Skeletal muscle tissue (tissue), 4 donors: ENCODE results near the gene BAG5. TPM values are rescaled to one million over a fixed set of nuclear protein-coding genes. Genes with fewer than 3 reads are reported as not detected.

ENCODE experiments used
- H3K27ac ChIP-seq: one replicate; pipeline ENCODE4 v1.7.0; 2013; ENCODE audit warnings: mild to moderate bottlenecking, low read depth, low read length, inconsistent platforms
- H3K27me3 ChIP-seq, 3 donors: one replicate each; pipeline ENCODE4 v1.7.0; 2013; ENCODE audit warnings: low read length in 3 of 3; ENCODE audit not compliant: control insufficient read depth in 3 of 3, insufficient read depth in 3 of 3
- H3K36me3 ChIP-seq, 3 donors: one replicate each; pipeline ENCODE4 v1.7.0; 2013; ENCODE audit warnings: low read length in 3 of 3; ENCODE audit not compliant: control insufficient read depth in 3 of 3, insufficient read depth in 3 of 3
- H3K4me1 ChIP-seq, 3 donors: one replicate each; pipeline ENCODE4 v1.7.0; 2013; ENCODE audit warnings: low read length in 3 of 3, mild to moderate bottlenecking in 3 of 3; ENCODE audit not compliant: control insufficient read depth in 3 of 3, insufficient read depth in 3 of 3
- H3K4me3 ChIP-seq, 3 donors: one replicate each; pipeline ENCODE4 v1.7.0; 2013; ENCODE audit warnings: low read length in 3 of 3
- H3K9ac ChIP-seq, 3 donors: one replicate each; pipeline ENCODE4 v1.7.0; 2013; ENCODE audit warnings: low read length in 3 of 3, mild to moderate bottlenecking in 3 of 3, moderate library complexity in 2 of 3, low read depth in 1 of 3
- H3K9me3 ChIP-seq, 3 donors: one replicate each; pipeline ENCODE4 v1.7.0; 2013; ENCODE audit warnings: low read length in 3 of 3; ENCODE audit not compliant: control insufficient read depth in 3 of 3
- total RNA-seq: library from RNA; depleted of rRNA; stranded (reverse); fragments of >200 nt; gene quantifications from one replicate; pipeline ENCODE4 v1.2.3, GENCODE V29; 2014
- donor health status: Osteomylitis.

BAG5 gene
- total RNA-seq, 1 donor from 2014 or later, result 16.7 TPM

GRCh38 chr14:103593577-103593976, 31.1 kb upstream of the BAG5 start:
- H3K27ac ChIP-seq, result no peak overlapping the region
- peaks cover 0 to 2% (median 2%) of the 10 kb centered on the region in 3 donors for H3K4me1 ChIP-seq
- no peaks in the 10 kb centered on the region for H3K9me3 ChIP-seq
- no peak overlapping the region for H3K9ac ChIP-seq
- H3K4me3 ChIP-seq, result no peak overlapping the region
- peaks cover 3 to 11% (median 4%) of the 10 kb centered on the region in 3 donors for H3K36me3 ChIP-seq
- H3K27me3 ChIP-seq, result no peaks in the 10 kb centered on the region

DNA sequence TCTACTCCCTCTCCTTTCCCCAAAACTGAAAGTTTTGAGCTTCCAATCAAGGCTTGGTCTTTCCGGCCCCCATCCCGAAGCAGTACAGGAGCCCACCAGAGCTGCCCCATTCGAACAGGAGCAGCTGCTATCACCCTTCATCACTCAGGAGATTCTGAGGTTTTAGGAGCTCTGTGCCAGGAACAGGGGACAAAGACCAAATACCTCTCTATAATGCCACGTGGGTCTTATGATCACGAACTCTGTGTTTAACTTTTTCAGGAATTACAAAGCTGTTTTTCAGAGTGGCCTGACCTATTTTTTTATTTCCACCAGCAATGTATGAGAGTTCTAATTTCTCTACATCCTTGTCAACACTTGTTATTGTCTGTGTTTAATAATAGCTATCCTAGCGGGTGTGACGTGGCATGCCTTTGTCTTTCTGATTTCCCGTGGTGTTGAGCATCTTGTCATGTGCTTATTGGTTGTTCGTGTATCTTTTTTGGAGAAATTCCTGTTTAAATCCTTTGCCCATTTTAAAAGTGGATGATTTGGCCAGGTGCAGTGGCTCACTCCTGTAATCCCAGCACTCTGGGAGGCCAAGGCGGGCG, 22.0 kb upstream of the BAG5 start:
- H3K36me3 ChIP-seq, result peaks cover 3 to 13% (median 7%) of the 10 kb centered on the region in 3 donors
- no peak overlapping the region for H3K27ac ChIP-seq
- H3K27me3 ChIP-seq, result no peaks in the 10 kb centered on the region
- no peak overlapping the region for H3K4me3 ChIP-seq
- H3K9me3 ChIP-seq, result no peaks in the 10 kb centered on the region
- H3K9ac ChIP-seq, result no peak overlapping the region
- H3K4me1 ChIP-seq, result no peaks in the 10 kb centered on the region

DNA sequence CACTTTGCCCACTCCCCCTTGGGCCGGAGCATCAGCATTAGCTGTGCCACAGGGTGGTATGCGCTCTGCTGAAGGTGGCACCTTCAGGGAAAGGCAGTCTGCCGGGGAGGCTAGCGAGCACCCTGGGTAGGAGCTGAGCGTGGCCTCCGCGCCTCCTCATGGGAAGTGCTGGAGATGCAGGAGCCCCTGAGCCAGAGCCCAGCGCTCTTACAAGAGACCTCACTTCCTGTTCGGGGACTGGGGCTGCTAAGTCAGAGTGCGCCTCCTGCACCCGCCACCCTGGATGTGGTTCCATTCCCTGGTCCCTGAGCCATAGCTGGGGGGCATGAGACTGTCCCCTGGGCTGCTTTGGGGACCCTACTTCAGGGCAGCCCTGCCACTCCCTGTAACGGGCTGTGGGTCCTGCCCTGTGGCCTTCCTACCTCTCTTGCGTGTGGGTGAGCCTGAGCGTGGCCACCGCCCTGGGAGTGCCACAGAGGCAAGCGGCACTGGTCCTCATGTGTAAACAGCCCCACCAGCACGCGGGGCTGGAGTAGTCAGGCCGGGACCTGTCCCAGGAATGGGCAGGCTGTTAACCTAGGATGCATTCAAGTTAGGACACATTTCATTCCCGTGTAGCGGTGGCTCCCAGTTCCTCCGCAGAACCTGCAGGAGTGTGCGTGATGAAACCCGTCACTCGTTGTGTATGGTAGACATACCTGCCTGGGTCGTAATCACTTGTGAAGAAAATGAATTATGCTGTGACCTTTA, 19.7 kb upstream of the BAG5 start:
- H3K27ac ChIP-seq, result no peak overlapping the region
- peaks cover 9 to 21% (median 19%) of the 10 kb centered on the region in 3 donors for H3K36me3 ChIP-seq

GRCh38 chr14:103581206-103581605, 18.7 kb upstream of the BAG5 start:
- peaks cover 9 to 21% (median 19%) of the 10 kb centered on the region in 3 donors for H3K36me3 ChIP-seq

More for the DNA sequence above, 19.7 kb upstream of the BAG5 start:
- no peak overlapping the region for H3K4me3 ChIP-seq
- peaks cover 0 to 3% (median 2%) of the 10 kb centered on the region in 3 donors for H3K4me1 ChIP-seq
- H3K9ac ChIP-seq, result no peak overlapping the region
- no peaks in the 10 kb centered on the region for H3K9me3 ChIP-seq
- no peaks in the 10 kb centered on the region for H3K27me3 ChIP-seq

DNA sequence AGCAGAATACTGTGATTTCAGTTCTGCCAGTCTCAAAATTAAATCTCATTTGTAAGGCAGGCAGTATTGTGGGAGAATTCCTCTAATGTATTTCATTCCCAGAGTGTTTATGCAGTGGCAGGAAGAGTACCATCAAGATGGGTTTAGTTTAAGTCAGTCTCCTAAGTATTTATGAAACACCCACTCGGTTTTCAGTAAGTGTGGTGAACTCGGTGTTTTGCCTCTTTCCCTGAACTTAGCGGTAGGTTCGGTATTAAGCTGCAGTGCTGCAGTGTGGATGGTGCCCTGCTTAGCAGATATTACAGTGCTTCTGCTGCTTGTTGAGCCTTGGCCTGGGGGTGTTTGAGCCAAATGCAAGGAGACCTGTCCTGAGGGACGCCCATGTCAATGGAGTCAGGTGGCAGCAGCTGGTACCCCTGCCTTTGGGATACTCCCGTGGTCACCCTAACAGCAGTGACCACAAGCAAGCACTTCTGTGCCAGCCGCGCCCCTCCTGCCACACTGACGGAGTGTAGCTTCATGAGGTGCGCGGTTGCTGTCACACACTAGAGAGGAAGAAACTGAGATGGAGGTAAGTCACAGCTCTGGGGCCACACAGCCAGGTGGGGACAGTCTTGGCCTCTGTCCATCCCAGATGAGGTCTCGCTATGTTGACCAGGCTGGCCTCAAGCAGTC, 16.1 kb upstream of the BAG5 start:
- H3K9me3 ChIP-seq, result no peaks in the 10 kb centered on the region
- H3K9ac ChIP-seq, result no peak overlapping the region
- no peaks in the 10 kb centered on the region for H3K27me3 ChIP-seq
- no peak overlapping the region for H3K27ac ChIP-seq
- no peak overlapping the region for H3K4me3 ChIP-seq
- H3K36me3 ChIP-seq, result peaks cover 22 to 36% (median 30%) of the 10 kb centered on the region in 3 donors
- peaks cover 12 to 20% (median 16%) of the 10 kb centered on the region in 3 donors for H3K4me1 ChIP-seq

More at GRCh38 chr14:103581206-103581605, 18.7 kb upstream of the BAG5 start:
- no peaks in the 10 kb centered on the region for H3K9me3 ChIP-seq
- H3K27me3 ChIP-seq, result no peaks in the 10 kb centered on the region
- no peak overlapping the region for H3K9ac ChIP-seq
- H3K4me1 ChIP-seq, result peaks cover 6 to 11% (median 9%) of the 10 kb centered on the region in 3 donors
- H3K4me3 ChIP-seq, result no peak overlapping the region
- no peak overlapping the region for H3K27ac ChIP-seq

GRCh38 chr14:103576371-103577024, 14.0 kb upstream of the BAG5 start:
- Histone ChIP-seq H3K27me3 (no peaks in the 10 kb centered on the region), H3K4me1 (peaks cover 12 to 20% (median 16%) of the 10 kb centered on the region in 3 donors), H3K36me3 (peaks cover 22 to 26% (median 24%) of the 10 kb centered on the region in 3 donors), H3K4me3 (no peak overlapping the region), H3K9me3 (no peaks in the 10 kb centered on the region), H3K27ac (peak overlapping the region; percentile 40), H3K9ac (peak overlapping the region in 1 of 3 donors; percentile 69)

DNA sequence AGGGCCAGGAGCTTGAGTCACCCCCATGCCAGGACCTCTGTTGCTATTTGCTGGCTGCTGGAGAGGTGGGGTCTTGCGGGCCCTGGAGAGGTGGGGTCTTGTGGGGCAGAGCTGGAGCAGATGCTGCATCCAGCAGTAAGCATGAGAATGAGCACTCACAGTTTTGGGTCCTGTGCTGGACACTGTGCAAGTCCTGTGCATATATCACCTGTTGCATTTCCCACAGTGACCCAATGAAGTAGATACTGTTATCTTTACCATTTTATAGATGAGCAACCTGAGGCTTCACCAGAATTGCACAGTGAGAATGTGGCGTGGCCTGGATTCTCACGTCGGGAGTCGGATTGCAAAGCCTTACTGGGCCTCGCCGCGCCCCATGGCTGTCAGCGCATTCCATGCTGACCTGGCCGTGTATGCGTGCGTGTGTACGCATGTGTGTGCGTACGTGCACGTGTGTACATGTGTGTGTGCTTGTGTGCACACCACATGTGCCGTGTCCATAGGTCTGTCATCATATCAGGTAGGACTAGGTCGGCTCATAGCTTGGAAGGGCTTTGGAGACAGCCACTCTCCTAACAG, 12.3 kb upstream of the BAG5 start:
- no peak overlapping the region for H3K4me3 ChIP-seq
- H3K4me1 ChIP-seq, result peaks cover 12 to 20% (median 16%) of the 10 kb centered on the region in 3 donors
- no peaks in the 10 kb centered on the region for H3K27me3 ChIP-seq
- H3K9me3 ChIP-seq, result no peaks in the 10 kb centered on the region
- H3K9ac ChIP-seq, result no peak overlapping the region
- H3K36me3 ChIP-seq, result peaks cover 22 to 23% (median 23%) of the 10 kb centered on the region in 3 donors
- no peak overlapping the region for H3K27ac ChIP-seq

DNA sequence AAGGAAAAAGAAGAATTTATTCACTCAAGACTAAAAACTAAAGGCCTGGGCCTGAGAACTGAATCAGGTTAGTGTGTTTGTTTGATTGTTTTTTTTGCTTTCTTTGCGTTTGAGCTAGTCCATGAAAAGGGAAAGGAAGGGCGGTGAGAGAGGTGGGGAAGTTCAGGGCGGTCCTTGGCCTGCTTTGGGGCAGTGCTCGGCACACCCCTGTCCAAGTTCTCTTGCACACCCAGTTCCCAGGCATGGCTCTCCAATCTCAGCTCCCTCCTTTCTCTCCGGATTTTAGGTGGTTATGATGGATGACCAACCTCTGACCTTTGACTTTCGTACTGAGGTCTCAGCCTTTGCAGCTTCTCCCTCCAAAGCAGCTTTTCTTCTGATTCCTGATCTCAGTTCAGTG, 11.6 kb upstream of the BAG5 start:
- no peak overlapping the region for H3K9ac ChIP-seq
- H3K9me3 ChIP-seq, result no peaks in the 10 kb centered on the region
- H3K27ac ChIP-seq, result no peak overlapping the region
- H3K36me3 ChIP-seq, result peaks cover 22 to 23% (median 23%) of the 10 kb centered on the region in 3 donors
- peaks cover 12 to 20% (median 16%) of the 10 kb centered on the region in 3 donors for H3K4me1 ChIP-seq
- H3K4me3 ChIP-seq, result no peak overlapping the region
- no peaks in the 10 kb centered on the region for H3K27me3 ChIP-seq

DNA sequence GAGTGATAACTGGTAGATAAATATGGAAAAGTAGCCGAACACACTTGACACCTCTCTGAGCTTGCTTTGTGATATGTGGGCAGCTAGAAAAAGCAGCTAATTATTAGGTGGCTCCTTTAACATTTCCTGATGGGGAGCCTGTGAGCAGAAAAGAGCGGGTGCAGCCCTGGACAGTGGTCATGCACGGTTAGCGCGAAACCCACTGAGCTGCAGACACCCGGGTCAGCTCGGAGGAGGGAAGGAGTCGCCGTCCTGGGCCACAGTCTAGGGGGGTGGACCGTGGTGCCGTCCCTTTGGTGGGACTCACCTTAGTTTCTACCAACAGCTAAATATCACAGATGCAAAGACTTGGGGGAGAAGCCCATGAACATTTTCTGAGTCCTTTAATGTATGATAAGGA, 7.0 kb upstream of the BAG5 start:
- Histone ChIP-seq H3K9ac (no peak overlapping the region), H3K4me1 (peaks cover 2 to 6% (median 5%) of the 10 kb centered on the region in 3 donors), H3K27me3 (no peaks in the 10 kb centered on the region), H3K9me3 (no peaks in the 10 kb centered on the region), H3K36me3 (peaks cover 4 to 8% (median 5%) of the 10 kb centered on the region in 3 donors), H3K27ac (no peak overlapping the region), H3K4me3 (no peak overlapping the region)
